Kasumi-1 (cell line): ENCODE results near the gene TRIM31.
A peak's percentile ranks its signal among the peaks of the same experiment; 100 is the strongest.

Source experiments
- DNase-seq, 2 experiments: peaks; one replicate each; lab custom pipeline; 2025; lab: John Stamatoyannopoulos, UW

Gene TRIM31

DNA sequence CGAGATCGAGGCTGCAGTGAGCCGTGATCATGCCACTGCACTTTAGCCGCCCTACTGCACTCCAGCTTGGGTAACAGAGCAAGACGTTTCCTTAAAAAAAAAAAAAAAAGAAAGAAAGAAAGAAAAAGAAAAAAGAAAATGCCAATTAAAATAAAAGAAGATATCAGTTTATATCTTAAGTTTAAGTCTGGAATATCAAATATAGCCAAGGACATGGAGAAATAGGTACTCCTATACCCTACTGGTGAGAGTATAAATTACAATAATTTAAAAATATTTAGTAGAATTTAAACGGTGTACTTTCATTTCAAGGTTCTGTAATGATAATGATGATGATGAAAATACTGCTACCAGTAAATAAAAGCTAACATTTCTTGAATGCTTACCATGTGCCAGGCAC is 3.8 kb upstream of the TRIM31 start:
- peak in 1 of 2 experiments; percentile 33 for DNase-seq

DNA sequence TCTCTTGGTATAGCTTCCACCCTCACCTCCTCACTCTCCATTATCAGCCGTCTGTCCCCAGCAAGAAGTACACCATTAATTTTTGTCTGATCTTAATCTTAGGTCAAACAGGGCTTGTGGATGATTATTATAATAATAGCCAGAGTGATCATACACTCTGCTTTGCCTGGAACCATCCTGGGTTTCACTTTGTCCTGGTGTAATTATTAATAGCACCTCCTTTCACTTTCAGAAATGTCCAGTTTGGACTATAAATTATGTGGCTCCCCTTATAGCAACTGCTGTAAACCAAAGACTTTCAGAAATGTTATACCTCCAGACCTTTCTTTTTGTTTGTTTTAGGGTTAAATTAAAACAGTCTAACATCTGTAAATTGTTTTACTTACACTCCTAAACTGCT is 951 bp upstream of the TRIM31 start:
- DNase-seq: no peak

DNA sequence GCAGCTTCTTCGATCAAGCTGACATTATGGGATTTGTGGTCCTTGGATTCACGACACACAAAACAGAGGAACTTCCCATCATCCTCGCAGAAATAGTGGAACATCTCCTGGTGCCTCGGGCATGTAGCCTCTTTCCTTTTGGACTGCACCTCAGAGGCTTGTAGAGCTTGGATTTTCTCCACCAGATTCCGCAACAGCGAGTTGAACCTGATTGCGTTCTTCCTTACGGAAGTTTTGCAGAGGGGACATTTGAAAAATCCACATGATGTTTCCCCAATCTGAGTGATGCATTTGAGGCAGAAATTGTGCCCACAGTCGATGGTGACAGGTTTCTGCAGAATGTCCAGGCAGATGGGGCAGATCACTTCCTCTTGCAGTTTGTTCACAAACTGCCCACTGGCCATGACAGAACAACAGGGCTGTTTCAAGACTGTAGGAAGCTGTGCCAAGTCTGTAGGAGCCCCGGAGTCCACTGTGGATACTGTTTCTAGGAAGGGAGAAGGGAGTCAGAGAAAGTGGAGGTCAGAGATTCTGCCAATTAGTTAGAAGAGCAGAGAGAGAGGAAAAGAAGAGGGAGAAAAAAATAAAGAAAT is 392 bp downstream of the TRIM31 start:
- DNase-seq: no peak

DNA sequence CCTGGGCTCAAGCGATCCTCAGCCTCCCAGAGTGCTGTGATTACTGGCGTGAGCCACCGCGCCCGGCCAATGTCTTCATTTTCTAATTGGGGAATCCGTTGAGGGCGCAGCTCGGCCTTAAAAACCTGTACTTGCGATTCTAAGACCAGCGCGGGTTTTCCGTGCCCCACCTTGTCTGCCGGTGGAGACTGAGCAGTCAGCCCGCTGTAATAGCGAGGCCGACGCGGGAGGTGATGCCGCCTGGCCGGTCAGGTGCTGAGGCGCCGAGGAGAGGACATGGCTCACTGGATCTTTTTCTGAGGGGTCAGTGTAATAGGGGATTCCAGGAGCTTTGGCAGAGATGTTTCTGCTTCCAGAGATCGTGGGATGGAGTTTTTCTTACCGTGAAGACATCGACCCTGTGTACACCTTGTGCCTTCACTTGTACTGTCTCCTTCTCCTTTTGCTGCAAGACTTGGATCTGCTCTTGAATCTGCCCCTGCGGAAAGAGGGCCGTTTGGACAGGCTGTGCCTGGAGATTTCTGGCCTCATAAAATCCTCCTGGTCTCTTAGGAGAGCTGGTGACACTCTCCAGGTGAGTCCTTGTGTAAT is 1.5 kb downstream of the TRIM31 start:
- DNase-seq: no peak

DNA sequence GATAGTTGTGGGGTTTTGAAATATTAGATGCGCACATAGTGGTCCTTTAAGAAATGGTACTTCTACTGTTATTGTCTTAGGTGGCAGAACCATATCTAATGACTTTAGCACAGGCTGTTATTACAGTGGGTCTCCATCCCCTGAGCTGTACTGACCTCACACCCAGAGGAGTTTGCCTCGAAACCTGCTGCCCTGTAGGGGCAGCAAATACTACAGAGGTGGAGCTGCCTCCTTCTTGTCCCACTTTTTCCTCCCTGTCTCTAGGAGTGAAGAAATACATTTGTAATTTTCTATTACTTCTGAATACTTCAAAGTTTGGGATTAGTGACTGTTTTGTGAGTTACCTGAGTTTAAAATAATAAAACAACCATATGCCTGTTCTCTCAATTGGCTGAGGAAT is 8.2 kb downstream of the TRIM31 start:
- no peak for DNase-seq

DNA sequence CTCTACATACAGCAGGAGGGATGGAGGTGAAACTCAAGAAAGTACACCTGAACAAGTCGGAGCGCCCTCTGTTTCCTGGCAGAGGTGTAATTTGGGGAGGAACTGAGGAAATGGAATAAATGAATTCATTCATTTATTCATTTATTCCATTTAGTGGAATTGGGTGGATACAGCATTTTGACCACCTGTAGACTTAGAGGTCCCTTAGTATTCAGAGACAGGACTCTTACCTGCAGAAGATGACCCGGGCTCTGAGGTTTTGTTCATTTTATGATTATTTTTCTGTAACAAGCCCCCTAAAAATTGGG is 9.1 kb downstream of the TRIM31 start:
- DNase-seq: no peak

DNA sequence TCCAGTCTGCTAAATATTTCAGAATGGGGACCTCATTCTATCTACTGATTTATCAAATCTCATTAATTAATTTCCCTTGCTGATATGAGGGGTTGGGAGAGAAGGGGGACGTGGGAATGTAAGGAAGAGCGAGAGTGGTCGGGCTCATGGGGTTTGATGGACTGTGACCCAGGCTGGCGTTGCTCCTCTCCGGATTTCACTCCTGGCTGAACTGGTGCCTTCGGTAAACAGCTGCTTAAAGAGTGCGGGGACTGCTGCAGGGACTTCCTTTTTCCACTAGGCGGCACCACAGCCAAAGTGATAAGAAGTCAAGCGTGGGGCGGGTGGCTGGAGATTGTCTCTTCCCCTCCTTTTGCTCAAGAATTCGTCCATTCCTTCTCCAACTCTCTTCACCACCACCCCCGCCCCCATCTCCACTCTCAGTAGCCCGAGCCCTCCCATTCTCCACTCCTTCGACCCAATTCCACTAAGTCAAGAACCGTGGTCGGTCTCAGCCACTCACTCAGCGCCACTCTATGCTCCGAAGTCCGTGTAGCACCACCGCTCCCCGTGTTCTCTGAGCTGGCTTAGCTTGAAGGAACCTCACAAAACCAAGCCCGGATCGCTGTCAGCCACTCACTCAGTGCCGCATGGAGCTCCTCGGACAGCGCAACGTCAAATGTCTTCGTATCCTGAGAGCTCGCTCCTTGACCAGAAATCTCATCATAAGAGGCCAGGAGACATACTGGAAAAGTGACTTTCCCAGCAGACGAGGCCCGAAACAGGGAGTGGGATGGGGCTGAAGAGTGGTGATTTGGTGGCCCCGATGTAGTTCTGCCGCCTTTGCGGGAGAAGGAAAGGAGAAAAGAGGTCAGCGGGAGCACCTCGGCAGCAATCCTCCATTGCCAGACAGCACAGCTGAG is 9.7 kb downstream of the TRIM31 start:
- DNase-seq: peak; percentile 90 to 93

DNA sequence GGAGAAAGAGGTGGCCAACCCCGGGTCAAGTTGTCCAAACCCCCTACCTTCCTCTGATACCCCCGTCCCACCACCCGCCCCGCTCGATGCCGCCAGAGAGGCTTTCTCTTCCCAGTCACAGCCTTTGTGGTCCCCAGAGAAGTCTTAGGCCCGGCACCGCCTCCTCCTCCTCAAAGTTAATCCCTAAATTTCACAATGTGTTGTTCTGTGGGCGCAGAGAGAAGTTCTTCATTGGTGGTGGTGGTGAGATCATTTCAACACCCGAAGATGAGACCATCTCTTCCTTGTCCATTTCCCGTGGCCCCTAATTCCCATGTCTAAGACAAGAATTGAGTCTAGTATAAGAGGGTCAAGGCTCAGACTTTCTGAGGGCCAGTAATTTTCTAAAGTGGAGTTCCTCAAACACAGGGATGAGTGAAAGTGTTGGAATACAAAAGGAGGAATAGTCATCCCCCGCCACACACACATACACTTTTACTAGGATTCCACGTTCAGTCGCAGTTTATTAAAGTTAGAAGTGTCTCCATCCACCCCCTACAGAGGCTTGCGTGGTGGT is 10.4 kb downstream of the TRIM31 start:
- DNase-seq: no peak

DNA sequence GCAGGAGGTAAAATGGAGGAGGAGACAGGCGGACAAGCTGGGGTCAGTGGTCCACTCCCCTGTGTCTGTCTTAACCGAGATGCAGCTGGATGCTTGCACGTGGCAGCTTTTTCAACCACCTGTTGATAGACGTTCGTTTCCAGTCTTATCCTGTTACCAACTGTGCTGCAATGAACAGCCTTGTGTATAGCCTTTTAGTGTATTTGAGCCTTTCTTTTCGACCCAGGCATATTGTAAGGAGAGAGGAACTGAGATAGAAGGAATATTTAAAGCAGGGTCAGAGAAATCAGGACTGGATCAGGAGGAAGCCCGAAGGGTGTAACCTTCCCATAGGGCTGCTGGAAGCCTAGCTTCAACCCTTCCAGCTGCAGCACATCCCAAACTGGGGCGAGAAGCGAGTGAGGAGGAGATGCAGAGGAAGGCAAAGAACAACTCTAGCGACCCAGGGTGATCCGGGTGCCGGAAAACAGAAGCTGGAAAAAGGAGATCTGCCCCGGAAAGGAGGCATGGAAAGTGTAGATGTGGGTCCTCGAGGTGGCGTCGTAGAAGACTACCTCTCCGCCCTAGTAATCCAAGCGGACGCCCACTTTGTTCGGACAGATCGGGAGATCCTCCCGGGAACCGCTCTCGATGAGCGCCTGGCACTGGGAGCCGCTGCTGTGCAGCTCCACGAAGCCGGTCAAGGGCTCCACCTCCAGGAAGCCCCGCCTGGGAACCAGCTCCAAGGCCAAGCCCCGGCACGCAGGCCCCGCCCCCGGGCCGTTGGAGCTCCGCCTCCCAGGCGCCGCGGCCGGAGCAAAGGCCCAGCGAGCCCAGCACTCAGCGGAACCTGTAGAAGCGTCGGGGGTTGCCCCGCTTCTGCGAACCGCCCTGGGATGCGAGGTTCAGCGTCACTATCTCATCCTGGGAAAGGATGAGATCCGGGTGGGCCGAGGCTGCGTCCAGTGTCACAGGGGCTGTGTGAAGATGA is 11.2 kb downstream of the TRIM31 start:
- peak; percentile 48 to 51 for DNase-seq

DNA sequence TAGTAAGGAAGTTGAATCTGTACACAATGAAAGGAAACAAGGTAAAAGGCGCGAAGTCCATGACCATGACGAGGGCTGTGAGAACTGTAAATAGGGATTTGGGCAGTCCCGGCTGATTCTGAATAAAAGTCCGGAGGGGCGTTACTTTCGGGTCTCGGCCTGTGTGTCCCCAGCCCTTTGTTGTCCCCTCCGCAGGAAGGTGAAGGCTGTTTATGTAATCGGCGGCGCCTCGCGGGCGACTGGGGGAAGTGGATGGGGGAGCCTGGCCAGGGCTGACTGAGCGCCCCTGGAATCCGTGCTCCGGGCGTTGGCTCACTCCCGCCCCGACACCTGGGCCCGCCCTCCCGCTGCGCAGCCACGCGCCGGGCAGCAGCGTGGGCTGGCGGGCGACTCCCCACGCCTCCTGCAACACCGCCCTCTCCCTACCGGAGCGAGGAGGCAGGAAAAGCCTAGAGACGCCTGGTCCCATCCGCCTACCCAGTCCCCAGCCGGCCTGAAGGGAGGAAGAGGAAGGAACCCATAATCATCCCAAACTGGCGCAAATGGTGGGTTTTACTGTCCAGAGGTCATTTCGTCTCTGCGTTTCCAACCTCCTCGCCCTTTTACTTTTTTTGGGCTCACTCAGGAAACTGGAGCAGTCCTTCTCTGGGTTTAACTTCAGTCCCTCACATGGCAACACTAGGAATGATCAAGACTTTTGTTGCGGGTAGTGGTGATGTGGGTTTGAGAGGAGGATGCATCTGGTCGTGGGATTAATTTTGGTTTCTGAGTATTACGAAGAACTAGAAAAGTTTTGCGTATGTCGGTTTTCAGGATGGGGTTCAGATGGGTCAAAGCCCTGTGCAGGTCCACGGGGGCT is 12.1 kb downstream of the TRIM31 start:
- DNase-seq: no peak

DNA sequence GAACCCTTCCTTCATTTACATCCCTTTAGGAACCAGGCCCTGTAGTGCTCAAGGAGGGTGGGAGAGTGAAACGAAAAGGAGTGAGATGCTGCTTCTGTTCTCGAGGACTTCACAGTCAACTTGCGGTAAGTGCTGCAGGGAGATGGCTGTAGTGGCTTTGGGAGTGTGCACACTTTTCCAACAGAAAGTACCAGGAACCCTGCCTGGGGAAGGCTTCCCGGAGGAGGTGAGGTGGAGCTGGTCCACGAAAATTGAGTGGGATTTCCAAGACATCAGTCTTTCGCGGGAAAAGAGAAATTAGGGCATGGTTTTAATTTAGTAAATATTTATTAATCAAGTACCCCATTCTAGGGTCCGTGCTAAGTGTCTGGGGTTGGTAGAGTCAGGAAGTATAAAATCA is 12.7 kb downstream of the TRIM31 start:
- DNase-seq: no peak

DNA sequence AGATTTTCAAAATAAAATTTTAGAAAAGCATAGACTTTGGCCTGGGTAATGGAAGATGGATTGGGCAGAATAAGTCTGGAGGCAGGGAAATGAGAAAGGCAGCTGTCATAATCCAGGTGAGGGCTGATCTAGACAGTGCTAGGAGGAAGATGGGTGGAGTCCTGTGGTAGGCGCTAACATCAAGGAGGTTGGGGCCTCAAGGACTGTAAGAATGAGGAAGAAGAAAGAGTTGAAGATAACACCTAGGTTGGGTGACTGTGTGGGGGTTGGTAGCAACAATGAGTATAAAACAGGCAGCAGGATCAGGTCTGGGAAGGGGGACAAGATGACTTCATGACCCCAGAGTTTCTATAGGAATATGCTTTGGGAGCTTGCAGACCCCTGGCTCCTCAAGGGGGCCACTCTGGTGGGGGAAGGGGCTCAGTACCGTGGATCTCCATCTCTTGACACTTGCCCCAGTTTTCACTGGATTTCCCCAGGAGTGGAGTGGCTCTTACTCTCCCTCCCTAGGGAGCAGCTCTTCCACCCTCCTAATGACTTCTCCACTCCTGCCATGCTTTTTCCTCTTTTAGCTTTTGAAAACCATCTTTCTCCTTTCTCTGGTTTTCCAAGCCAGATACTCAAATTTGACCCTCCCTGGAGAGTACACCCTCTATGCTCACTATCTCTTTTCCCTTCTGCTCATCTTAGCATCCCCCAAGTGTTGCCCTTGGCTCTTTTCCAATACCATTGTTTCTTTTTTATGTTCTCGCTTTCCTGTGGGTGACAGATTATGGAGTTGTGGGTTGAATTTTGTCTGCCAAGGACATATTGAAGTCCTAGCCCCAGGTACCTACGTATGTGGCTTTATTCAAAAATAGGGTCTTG is 14.8 kb downstream of the TRIM31 start:
- no peak for DNase-seq

DNA sequence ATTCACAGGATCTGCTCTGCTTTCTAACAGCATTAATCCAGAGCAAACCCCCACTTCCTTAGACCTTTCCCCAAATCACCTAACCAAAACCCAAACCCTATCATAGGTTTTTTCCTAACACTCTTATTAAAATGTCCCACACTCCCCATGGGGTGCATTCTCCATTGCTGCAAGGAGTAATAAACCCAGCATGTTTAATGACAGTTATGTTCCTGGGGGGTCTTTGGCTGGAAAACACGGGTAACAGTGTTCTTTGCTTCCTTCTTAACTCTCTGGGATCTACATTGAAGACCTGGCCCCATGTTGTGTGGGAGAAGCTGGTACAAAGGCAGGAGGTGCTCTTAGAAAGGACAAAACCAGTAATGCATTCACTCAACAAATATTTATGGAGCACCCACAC is 16.1 kb downstream of the TRIM31 start:
- no peak for DNase-seq

DNA sequence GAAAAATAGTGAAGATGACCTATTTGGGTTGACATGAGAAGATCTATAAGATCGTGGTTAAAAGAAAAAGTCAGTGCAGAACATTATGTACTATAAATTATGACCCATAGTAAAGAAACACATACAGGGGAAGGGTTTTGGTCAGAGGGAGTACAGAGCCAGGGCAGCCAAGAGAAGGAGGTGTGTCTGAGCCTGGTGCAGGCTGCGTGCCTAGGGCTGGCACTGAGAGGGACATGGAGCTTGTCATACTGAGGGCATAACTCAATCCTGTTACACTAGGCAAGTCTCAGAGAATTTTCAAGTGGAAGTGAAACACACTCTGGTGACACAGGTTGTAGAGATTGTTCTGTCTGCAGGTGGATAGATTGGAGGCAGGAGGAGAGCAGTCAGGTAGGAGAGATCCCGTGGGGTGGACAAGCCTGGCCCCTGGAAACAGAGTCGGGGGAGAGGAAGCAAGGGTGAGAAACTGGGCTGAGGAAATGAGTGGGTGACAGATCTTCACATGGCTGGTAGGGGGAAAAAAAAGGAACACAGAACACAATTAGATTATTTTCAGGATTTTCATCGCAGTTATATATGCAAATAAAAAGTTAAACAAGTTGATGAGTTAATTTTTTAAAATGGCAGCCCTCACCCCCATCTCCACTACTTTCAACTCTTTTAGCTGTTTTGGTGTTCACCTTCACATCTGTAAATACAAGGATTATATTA is 18.8 kb downstream of the TRIM31 start:
- DNase-seq: no peak

DNA sequence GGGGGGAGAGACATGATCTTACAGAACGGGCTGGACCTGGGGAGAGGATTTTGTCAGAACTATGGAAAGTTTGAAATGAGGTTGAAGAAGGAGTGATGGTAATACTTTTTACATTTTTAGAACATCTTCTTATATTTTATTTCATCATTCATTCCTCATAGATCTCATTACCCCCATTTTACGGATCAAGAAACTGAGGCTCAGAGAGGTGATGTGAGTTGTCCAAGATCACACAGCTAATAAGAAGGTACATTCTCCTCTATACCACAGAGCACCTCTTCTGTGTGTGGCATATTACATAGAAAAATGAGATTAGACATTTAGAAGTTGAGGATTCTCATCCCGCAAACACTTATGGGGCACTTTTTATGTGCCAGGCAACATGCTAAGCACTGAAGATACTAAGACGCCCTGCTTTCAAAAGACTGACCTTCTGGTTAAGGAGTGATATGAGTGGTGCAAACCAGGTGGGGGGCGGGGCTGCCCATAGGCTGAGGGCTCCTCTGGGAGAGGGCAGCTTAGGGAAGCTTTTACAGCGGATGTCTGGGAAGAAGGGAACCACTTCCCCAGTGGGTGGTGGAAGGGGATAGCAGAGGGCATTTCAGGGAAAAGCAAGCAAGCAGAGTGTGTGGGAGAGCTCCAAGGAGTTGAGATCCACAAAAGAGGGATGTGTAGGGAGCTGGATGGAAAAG is 19.9 kb downstream of the TRIM31 start:
- no peak for DNase-seq

DNA sequence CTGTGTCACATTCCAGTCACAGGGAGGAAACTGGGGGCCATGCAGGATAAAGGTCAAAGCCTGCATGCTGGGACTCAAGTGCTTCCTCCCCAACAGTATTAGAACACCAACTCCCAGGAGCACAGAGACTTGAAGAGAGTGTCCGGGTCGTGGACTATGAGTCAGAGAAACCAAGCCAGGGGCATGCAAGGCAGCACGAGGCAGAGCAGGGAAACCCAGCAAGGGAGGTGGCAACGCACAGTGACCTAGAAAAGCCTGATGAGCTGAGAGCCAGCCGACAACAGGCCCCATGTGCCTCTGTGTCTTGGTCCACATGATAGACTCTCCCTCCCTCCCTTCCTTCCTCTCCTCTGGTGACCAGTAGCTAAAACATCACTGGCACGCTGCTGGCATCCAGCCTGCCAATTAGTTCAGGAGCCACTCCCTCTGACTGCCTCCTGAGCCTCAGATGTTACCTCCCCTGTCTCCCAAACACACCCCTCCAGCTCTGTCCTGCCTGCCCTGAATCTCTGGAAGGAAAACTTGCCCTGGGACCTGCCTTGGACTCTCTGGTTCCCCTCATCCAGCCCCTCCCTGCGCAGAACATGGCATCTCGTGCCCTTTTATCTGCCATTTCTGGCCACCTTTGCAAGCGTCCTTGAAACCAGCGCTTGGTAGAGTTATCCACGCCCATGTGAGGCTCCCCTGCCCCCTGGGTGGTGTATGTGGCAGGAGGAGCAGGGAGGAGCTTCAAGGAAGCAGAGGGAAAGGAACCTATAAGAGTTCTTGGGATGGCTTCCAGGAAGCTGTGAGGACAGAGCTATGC is 21.1 kb downstream of the TRIM31 start:
- no peak for DNase-seq

DNA sequence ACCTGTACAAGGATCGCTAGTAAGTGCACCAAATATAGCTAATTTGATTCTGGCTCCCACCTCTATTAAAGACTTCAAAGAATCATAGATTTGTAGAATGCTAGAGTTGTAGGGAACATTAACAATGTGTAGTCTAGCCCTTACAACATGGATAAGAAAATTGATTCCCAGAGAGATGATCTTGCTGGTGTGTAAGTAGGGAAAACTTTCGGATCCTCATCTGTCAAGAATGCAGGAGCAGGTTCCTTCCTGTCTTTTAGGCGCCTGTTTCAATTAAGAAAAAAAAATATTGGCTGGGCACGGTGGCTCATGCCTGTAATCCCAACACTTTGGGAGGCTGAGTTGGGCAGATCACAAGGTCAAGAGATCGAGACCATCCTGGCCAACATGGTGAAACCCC is 25.0 kb downstream of the TRIM31 start:
- no peak for DNase-seq

DNA sequence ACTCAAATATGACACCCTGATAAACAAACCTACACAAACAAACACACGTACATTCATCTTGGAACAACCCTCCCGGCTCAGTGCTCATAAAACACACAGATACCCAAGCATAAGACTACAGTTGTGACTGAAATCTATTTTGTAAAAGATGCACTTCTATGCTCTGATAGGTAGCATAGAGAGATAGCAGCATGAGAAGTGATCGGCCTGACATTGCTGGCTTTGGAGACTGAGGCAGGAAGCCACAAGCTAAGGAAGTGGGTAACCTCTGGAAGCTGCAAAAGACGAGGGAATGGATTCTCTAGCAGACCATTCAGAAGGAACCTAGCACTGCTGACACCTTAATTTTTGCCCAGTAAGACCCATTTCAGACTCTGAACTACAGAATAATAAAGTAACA is 35.7 kb downstream of the TRIM31 start:
- DNase-seq: no peak
